H1 (cell line): ENCODE measurements around the gene SPINK14. TPM values are rescaled to one million over a fixed set of nuclear protein-coding genes. Genes with fewer than 3 reads are reported as not detected.

Source experiments
- EP300 ChIP-seq, 2 experiments: IDR thresholded peaks; 1 replicate in 1 of 2; 2 replicates in 1 of 2; pipeline ENCODE4 v1.6.1; 2011 to 2012; ENCODE audit warnings: low read depth in 2 of 2, low read length in 2 of 2, mild to moderate bottlenecking in 2 of 2, borderline replicate concordance in 1 of 2, inconsistent platforms in 1 of 2, moderate library complexity in 1 of 2
- GTF2F1 ChIP-seq: IDR thresholded peaks from 2 replicates; pipeline ENCODE4 v1.6.1; 2012; ENCODE audit warnings: low read depth, low read length, improper control_type of control experiment, borderline replicate concordance
- polyA plus RNA-seq, 7 experiments: library from polyadenylated mRNA; depleted of rRNA in 3 of 7; stranded (reverse) in 5 of 7; unstranded in 2 of 7; fragments of >200 nt in 5 of 7; fragments of 200-250 nt in 2 of 7; gene quantifications; 1 replicate in 5 of 7; 2 replicates in 1 of 7; 4 replicates in 1 of 7; pipeline versions ENCODE4 v1.2.1 to v1.2.3, GENCODE V29; 2011 to 2013; ENCODE audit warnings: missing spikeins in 2 of 7, mixed read lengths in 2 of 7
- total RNA-seq: library from RNA; stranded (reverse); fragmentation: NEBNext Ultra II Directional; extraction: Animal tissue kit (Norgen Biotek cat#: 25700); gene quantifications from 2 replicates; pipeline ENCODE4 v1.2.1, GENCODE V29; 2021
- TF ChIP-seq, protein P1 (sequence below): IDR thresholded peaks from 2 replicates; pipeline ENCODE4 v1.6.1; 2011; ENCODE audit warnings: low read length, improper control_type of control experiment

SPINK14 gene
- total and polyA plus RNA-seq, 2 of the 8 experiments (the other 6 are each of a cell fraction or from before 2014, with no cell fraction given) = not detected

DNA sequence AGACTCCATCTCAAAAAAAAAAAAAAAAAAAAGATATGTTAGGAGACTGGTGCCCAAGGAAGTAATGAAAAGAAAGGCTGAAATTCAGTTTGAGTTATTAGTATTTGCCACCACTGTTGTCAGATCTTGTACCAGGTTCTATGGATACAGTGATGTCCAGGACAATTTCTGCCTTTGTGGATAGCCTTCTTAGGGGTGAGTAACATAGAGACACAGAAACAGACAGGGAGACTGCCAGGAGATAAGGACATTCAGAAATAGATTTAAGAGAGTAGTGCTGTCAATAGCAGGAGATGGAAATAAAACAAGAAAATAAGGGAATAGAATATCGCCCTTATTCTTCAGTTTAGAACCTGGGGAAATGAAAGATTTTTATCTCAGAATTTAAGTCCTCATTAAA lies 6.3 kb upstream of the SPINK14 start (continued):
- TF ChIP-seq GTF2F1 (no peak), EP300 (IDR thresholded peaks at IDR 0.05; ENCODE audit: borderline replicate concordance in 1 of 2, low read depth in 2 of 2, low read length in 2 of 2) (no peak)
- TF ChIP-seq, protein P1, sequence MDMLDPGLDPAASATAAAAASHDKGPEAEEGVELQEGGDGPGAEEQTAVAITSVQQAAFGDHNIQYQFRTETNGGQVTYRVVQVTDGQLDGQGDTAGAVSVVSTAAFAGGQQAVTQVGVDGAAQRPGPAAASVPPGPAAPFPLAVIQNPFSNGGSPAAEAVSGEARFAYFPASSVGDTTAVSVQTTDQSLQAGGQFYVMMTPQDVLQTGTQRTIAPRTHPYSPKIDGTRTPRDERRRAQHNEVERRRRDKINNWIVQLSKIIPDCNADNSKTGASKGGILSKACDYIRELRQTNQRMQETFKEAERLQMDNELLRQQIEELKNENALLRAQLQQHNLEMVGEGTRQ = no peak
